Measurements from ENCODE around the gene HPSE2.

GRCh38 chr10:98899018-98899417, 336.6 kb downstream of the HPSE2 start:
- TF ChIP-seq CTCF (conservative IDR thresholded peaks at IDR 0.05) = no peak
- no peak for TF ChIP-seq EZH2 (IDR thresholded peaks at IDR 0.05; ENCODE audit: low read depth)

All from PC-9 (cell line).